ENCODE measurements around the gene ZMIZ1. TPM values are rescaled to one million over a fixed set of nuclear protein-coding genes. Genes with fewer than 3 reads are reported as not detected.
A peak's percentile ranks its signal among the peaks of the same experiment; 100 is the strongest.

Gene ZMIZ1
- total RNA-seq, 1 donor from 2014 or later, result 48.8 TPM

GRCh38 chr10:79102498-79102874 lies 33.7 kb downstream of the ZMIZ1 start:
- intact Hi-C loops (cut with DNase I), result no loop called here
- no peak for DNase-seq (ENCODE audit: missing footprints)
- ATAC-seq, result no peak

- DNase-seq (ENCODE audit: missing footprints) (no peak), ATAC-seq (no peak)
- intact Hi-C loops (cut with DNase I), result no loop called here
Measured at GRCh38 chr10:79103129-79103528, 34.4 kb downstream of the ZMIZ1 start.

DNA sequence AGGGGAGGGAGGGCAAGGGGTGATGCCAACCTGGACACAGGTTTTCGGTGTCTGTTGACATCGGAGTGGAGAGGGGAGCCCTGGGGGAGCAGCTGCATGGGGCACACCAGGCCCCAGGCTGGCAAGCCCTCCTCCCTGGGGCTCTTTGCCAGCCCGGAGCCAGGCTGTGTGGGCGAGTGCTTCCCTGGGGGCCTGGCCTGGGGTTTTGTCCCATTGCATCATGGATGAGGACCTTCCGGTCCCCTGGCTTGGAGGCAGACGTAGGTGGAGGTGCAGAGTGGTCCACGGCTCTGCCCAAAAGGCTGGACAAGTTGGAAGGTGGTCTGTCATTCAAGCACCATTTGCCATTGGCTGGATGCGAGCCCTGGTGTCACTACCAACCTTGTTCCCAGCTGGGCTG lies 34.8 kb downstream of the ZMIZ1 start:
- ATAC-seq (no peak), DNase-seq (ENCODE audit: missing footprints) (peak; percentile 75)
- intact Hi-C loops (cut with DNase I), result no loop called here

- no peak for ATAC-seq
- DNase-seq (ENCODE audit: missing footprints), result no peak
- intact Hi-C loops (cut with DNase I), result no loop called here
Measured at GRCh38 chr10:79105150-79105739, 36.5 kb downstream of the ZMIZ1 start.

DNA sequence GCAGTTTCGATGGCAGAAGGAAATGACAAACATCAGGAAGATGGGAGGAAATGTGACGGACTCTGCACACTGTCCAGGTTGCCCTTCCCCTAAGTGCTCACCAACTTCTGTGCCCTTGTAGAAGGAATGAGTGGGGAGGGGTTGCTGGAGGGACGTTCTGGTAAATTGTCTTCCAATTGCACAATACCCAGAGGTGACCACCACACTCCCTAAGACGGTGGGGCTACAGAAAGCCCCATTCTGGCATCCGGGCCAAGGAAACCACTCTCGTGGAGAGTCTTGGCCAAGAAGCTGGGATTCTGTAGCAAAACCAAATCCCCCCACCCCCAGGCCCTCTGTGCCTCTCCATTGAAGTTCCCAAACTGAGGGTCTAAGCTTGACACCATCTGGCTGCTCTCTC lies 37.1 kb downstream of the ZMIZ1 start:
- intact Hi-C loops (cut with DNase I), result no loop called here
- ATAC-seq (no peak), DNase-seq (ENCODE audit: missing footprints) (no peak)

- intact Hi-C loops (cut with DNase I), result no loop called here
- ATAC-seq (no peak), DNase-seq (ENCODE audit: missing footprints) (no peak)
Measured at GRCh38 chr10:79106256-79107050, 37.7 kb downstream of the ZMIZ1 start.

- ATAC-seq, result no peak
- intact Hi-C loops (cut with DNase I), result no loop called here
- DNase-seq (ENCODE audit: missing footprints), result no peak
Measured at GRCh38 chr10:79107736-79108264, 39.0 kb downstream of the ZMIZ1 start.

DNA sequence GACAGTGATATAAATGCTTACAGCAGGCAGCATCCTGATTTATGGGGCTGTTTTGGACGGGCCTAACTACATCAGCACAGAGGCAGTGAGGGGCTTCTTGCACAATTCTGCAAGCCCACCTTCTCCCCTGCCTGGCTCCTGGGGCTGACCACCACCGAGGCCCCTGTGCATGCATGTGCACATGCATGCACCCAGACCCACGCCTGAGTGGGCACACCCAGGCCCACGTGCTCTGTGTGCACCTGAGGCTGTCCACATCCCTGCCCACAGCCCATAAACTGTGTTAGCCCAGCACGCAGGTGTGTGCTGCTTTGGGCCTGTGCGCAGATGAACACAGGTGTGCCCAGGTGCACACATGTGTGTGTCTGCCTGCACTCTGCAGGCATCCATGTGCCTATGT lies 40.0 kb downstream of the ZMIZ1 start:
- ATAC-seq (no peak), DNase-seq (ENCODE audit: missing footprints) (no peak)
- intact Hi-C loops (cut with DNase I), result no loop called here

GRCh38 chr10:79111427-79111826 lies 42.7 kb downstream of the ZMIZ1 start:
- intact Hi-C loops (cut with DNase I), result loop anchor here (5.0 kb wide), 1 partner anchor 41 kb away; no protein-coding TSS in a partner anchor
- ATAC-seq, result no peak
- no peak for DNase-seq (ENCODE audit: missing footprints)

- intact Hi-C loops (cut with DNase I), result loop anchor here (2.0 to 5.0 kb wide), 3 partner anchors 33 to 41 kb away; no protein-coding TSS in a partner anchor
- ATAC-seq (peak; percentile 87), DNase-seq (ENCODE audit: missing footprints) (no peak)
Measured at GRCh38 chr10:79111846-79112614, 43.3 kb downstream of the ZMIZ1 start.

DNA sequence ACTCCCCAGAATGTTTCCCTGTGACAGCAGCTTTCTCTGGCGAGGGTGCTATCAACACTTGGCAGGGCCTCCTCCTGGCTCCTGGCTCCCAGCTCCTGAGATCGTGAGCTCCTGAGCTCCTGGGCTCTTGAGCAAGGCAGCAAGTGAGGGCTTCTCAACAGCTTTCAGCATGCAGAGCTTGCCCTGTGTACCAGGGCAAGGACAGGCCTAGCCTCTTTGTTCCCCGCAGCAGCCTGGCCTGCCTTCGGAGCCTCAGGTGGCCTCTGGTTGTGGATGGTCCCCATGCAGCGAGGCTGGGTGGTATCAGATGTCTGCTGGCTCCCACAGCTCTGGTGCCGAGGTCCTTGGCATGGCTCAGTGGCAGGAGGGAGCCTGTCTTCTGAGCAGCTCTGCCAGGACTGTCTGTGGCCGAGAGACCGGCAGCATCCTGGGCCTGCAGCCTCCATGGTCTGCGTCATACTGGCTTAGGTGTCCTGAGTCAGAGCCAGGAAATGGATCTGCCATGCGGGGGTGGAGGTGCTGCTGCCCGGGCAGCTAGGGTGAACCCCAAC lies 44.2 kb downstream of the ZMIZ1 start:
- peak; percentile 70 for ATAC-seq
- intact Hi-C loops (cut with DNase I), result loop anchor here (2.0 to 5.0 kb wide), 3 partner anchors 34 to 42 kb away; no protein-coding TSS in a partner anchor
- no peak for DNase-seq (ENCODE audit: missing footprints)

GRCh38 chr10:79113827-79114226 lies 45.1 kb downstream of the ZMIZ1 start:
- intact Hi-C loops (cut with DNase I), result loop anchor here (2.0 to 5.0 kb wide), 3 partner anchors 35 to 43 kb away; no protein-coding TSS in a partner anchor
- ATAC-seq (no peak), DNase-seq (ENCODE audit: missing footprints) (no peak)

GRCh38 chr10:79115302-79115701 lies 46.5 kb downstream of the ZMIZ1 start:
- intact Hi-C loops (cut with DNase I), result no loop called here
- DNase-seq (ENCODE audit: missing footprints) (no peak), ATAC-seq (no peak)

- DNase-seq (ENCODE audit: missing footprints), result no peak
- ATAC-seq, result no peak
- intact Hi-C loops (cut with DNase I), result no loop called here
Measured at GRCh38 chr10:79116368-79116767, 47.6 kb downstream of the ZMIZ1 start.

- intact Hi-C loops (cut with DNase I), result no loop called here
- DNase-seq (ENCODE audit: missing footprints), result no peak
Measured at GRCh38 chr10:79116801-79117723, 48.3 kb downstream of the ZMIZ1 start.

DNA sequence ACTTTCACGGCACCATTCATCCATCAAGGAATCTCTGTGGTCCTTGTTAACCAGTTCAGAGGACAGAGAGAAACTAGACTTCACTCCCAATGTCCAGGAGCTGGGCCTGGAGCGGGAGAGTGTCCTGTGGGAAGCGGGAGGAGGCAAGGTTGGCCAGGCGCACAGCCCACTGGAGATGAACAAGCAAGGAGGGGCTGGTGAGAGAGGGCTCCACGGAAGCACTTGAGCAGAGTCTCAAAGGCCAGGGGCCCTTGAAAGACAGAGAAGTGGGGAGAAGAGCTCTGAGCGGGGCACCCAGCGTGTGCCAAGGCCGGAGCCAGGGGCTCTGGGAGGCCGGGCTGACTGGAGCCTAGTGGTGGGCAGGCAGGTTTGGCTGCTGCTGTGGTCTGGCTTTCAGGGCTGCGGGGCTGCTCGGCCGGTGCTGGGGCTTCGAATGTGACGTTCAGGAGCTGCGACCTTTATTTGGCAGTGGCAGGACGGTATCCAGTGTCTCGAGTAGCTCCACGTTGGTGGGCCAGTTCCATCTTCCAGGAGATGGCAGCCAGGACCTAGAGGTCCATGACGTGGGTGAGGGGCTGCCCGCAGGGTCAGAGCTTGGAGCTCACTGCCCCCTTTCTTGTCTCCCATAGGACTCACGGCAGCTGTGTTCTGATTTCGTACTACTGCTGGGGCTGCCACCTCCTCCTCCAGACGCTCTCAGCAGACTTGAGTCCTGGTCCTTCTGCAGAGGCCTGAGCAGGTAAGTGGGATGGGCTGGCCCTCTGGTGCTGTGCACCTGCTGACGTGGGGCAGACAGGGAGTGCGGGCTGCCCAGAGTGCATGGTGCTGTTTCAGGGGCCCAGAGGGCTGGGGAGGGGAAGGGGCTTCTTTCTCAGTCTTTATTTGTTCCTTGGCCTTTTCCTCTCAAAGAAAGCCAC lies 49.8 kb downstream of the ZMIZ1 start:
- ATAC-seq, result no peak
- DNase-seq (ENCODE audit: missing footprints), result no peak
- intact Hi-C loops (cut with DNase I), result no loop called here

More at GRCh38 chr10:79116801-79117723, 48.3 kb downstream of the ZMIZ1 start:
- ATAC-seq, result peak; percentile 15

- intact Hi-C loops (cut with DNase I), result no loop called here
- no peak for DNase-seq (ENCODE audit: missing footprints)
- ATAC-seq, result no peak
Measured at GRCh38 chr10:79119306-79119705, 50.5 kb downstream of the ZMIZ1 start.
